IMR-90 (cell line): Measurements from ENCODE around the gene ADM. TPM values are rescaled to one million over a fixed set of nuclear protein-coding genes. Genes with fewer than 3 reads are reported as not detected.

Experiments used
- CEBPB ChIP-seq: IDR thresholded peaks from 2 replicates; pipeline ENCODE4 v1.6.1; 2012; ENCODE audit warnings: low read depth, low read length, improper control_type of control experiment
- FOS ChIP-seq: fragments of 150-350 bp; IDR thresholded peaks from 2 replicates; pipeline ENCODE4 v1.6.1; 2016; ENCODE audit warnings: low read depth, low read length
- RFX5 ChIP-seq: IDR thresholded peaks from 2 replicates; pipeline ENCODE4 v1.8.0; 2012; ENCODE audit warnings: low read depth, mild to moderate bottlenecking, low read length, moderate library complexity
- polyA plus RNA-seq, 3 experiments: library from polyadenylated mRNA; depleted of rRNA; stranded (reverse); fragments of >200 nt; gene quantifications; 2 replicates each; pipeline ENCODE4 v1.2.3, GENCODE V29; 2012; ENCODE audit warnings: low replicate concordance in 1 of 3
- total RNA-seq: library from RNA; depleted of rRNA; stranded (reverse); fragments of >200 nt; gene quantifications from 2 replicates; pipeline ENCODE4 v1.2.3, GENCODE V29; 2012

The ADM gene
- total and polyA plus RNA-seq, 2 of the 4 experiments (the other 2 are of a cell fraction): 357 to 559 TPM

DNA sequence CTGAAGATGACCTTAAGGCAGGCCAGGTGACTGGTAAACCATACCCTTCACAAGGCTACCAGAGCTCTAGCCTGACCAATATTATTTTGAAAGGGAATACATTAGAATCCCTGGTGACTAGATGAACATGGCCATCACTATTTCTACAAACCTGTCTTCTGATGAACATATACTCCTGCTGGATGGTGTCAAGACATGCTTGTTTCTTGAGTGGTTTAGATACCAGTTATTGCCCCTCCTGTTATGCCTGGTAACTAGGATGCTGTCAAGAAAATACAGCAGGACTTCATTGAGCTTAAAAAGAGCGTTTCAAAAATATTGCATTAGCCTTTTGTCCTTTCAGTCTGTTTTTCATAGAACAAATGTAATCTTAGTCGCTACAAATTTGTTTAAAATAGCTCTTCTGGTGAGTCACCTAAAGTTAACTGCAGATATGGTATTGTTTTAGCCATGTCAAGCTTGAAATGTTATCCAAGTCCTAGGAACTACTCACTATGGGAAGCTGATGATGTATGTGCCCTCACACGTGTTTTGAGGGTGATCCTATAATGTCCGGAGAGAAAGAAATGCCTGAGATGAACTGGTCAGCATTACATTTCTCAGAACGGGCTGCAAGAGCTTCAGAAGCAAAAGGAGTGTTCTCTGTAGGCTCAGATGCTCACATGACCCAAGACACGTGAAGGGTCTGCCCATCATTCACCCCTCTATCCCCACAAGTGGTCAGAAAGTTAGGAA lies 20.6 kb downstream of the ADM start (continued):
- TF ChIP-seq FOS (peak; percentile 83), RFX5 (no peak), CEBPB (peak; percentile 39; the same call in 1 of the 2 replicates)
